HCT116 (cell line): ENCODE data around the gene CCDC192. TPM values are rescaled to one million over a fixed set of nuclear protein-coding genes. Genes with fewer than 3 reads are reported as not detected.

Source experiments
- ATAC-seq: fragments of 200-7000 bp; cut with Tn5 transposase; 2 replicates; pipeline ENCODE4 v1.9.1; 2020; ENCODE audit warnings: mild to moderate bottlenecking, moderate library complexity
- BruUV-seq: library from RNA; stranded (reverse); fragments of 400-500 nt; replicated peaks from 2 replicates; lab custom pipeline; 2021; lab: Mats Ljungman, UMichigan
- CTCF ChIA-PET: fragments of 300-600 bp; sonication (Branson Sonifier 250); formaldehyde crosslinking; loops from one replicate; lab custom pipeline; 2021; ENCODE audit warnings: antibody characterized with exemption; lab: Charles Lee
- POLR2A ChIA-PET: fragments of 300-600, 350-600 bp; sonication (Branson Sonifier 250); formaldehyde crosslinking; loops from one replicate; lab custom pipeline; 2021; ENCODE audit warnings: antibody characterized with exemption; lab: Charles Lee
- RAD21 ChIA-PET, 2 experiments: fragments of 300-600 bp; sonication (Branson Sonifier 250); formaldehyde crosslinking; loops; one replicate each; lab custom pipeline; 2023; ENCODE audit warnings: low total read pairs in 2 of 2; ENCODE audit not compliant: uncharacterized antibody in 2 of 2, unreplicated experiment in 2 of 2, low non-redundant PET in 1 of 2; lab: Charles Lee
- DNase-seq: peaks from one replicate; pipeline ENCODE4 v3.0.0-alpha.2; 2010; ENCODE audit warnings: low read depth, low spot score
- H2AFZ ChIP-seq: fragments of 200-600 bp; shearing (Covaris generic), sonication (generic); 2 replicates; pipeline ENCODE4 v1.6.1; 2017; ENCODE audit warnings: low read depth, mixed run types, mixed read lengths, antibody characterized with exemption, low read length; ENCODE audit not compliant: poor library complexity, severe bottlenecking
- H3K27ac ChIP-seq: 2 replicates; pipeline ENCODE4 v1.5.1; 2012; ENCODE audit warnings: low read depth, low read length
- H3K27me3 ChIP-seq: fragments of 200-600 bp; sonication (generic); 2 replicates; pipeline ENCODE4 v1.6.1; 2016; ENCODE audit warnings: mixed run types, low read length, mixed read lengths; ENCODE audit not compliant: insufficient read depth
- H3K36me3 ChIP-seq, 2 experiments: fragments of 200-500 bp in 1 of 2; fragments of 200-600 bp in 1 of 2; sonication (Bioruptor generic) in 1 of 2; sonication (generic) in 1 of 2; 2 replicates each; pipeline versions ENCODE4 v1.5.1 to v1.6.1; 2014 to 2016; ENCODE audit warnings: low read length in 2 of 2, inconsistent platforms in 1 of 2, mixed read lengths in 1 of 2, mixed run types in 1 of 2; ENCODE audit not compliant: insufficient read depth in 2 of 2, control insufficient read depth in 1 of 2
- H3K4me1 ChIP-seq, 2 experiments: fragments of 200-600 bp in 1 of 2; sonication (generic) in 1 of 2; 2 replicates each; pipeline versions ENCODE4 v1.5.1 to v1.6.1; 2012 to 2017; ENCODE audit warnings: low read length in 2 of 2, inconsistent platforms in 1 of 2, mild to moderate bottlenecking in 1 of 2, mixed read lengths in 1 of 2, mixed run types in 1 of 2, moderate library complexity in 1 of 2; ENCODE audit not compliant: insufficient read depth in 2 of 2, control insufficient read depth in 1 of 2
- H3K4me2 ChIP-seq: fragments of 200-600 bp; sonication (generic); 2 replicates; pipeline ENCODE4 v1.6.1; 2017; ENCODE audit warnings: mixed run types, low read length, mixed read lengths
- H3K4me3 ChIP-seq, 2 experiments: fragments of 200-600 bp in 1 of 2; sonication (generic) in 1 of 2; replicated peaks in 1 of 2; 2 replicates each; pipeline ENCODE4 v1.5.1; 2011 to 2016; ENCODE audit warnings: low read length in 2 of 2, control low read depth in 1 of 2, low read depth in 1 of 2, mild to moderate bottlenecking in 1 of 2, mixed read lengths in 1 of 2, mixed run types in 1 of 2
- H3K79me2 ChIP-seq: fragments of 200-600 bp; sonication (generic); 2 replicates; pipeline ENCODE4 v1.6.1; 2017; ENCODE audit warnings: mild to moderate bottlenecking, mixed run types, low read length, moderate library complexity, mixed read lengths; ENCODE audit not compliant: insufficient read depth
- H3K9ac ChIP-seq: fragments of 200-600 bp; sonication (generic); 2 replicates; pipeline ENCODE4 v1.6.1; 2016; ENCODE audit warnings: low read length, mixed read lengths
- H3K9me2 ChIP-seq: fragments of 200-600 bp; sonication (generic), shearing (Covaris generic); 2 replicates; pipeline ENCODE4 v1.6.1; 2017; ENCODE audit warnings: mixed run types, mild to moderate bottlenecking, moderate library complexity; ENCODE audit not compliant: insufficient read depth
- H3K9me3 ChIP-seq, 2 experiments: fragments of 200-500 bp in 1 of 2; fragments of 200-600 bp in 1 of 2; sonication (Bioruptor generic) in 1 of 2; sonication (generic) in 1 of 2; 2 replicates each; pipeline ENCODE4 v1.6.1; 2014 to 2017; ENCODE audit warnings: low read length in 2 of 2, mixed read lengths in 2 of 2, inconsistent platforms in 1 of 2, low read depth in 1 of 2, mild to moderate bottlenecking in 1 of 2, mixed run types in 1 of 2, moderate library complexity in 1 of 2; ENCODE audit not compliant: control insufficient read depth in 1 of 2, insufficient read depth in 1 of 2
- H4K20me1 ChIP-seq: fragments of 200-600 bp; sonication (generic), shearing (Covaris generic); 2 replicates; pipeline ENCODE4 v1.6.1; 2017; ENCODE audit warnings: mixed run types, mild to moderate bottlenecking, moderate library complexity; ENCODE audit not compliant: insufficient read depth
- CBX3 ChIP-seq: IDR thresholded peaks from 2 replicates; pipeline ENCODE4 v1.6.1; 2012; ENCODE audit warnings: low read depth
- CEBPB ChIP-seq: IDR thresholded peaks from 2 replicates; pipeline ENCODE4 v1.6.1; 2012; ENCODE audit warnings: low read depth
- CTCF ChIP-seq, 3 experiments: fragments of 200-600 bp in 1 of 3; sonication (generic) in 1 of 3; IDR thresholded peaks in 2 of 3; conservative IDR thresholded peaks in 1 of 3; 2 replicates each; pipeline ENCODE4 v1.5.1; 2012 to 2017; ENCODE audit warnings: low read depth in 2 of 3, low read length in 2 of 3, antibody characterized with exemption in 1 of 3, borderline replicate concordance in 1 of 3, control low read depth in 1 of 3, mild to moderate bottlenecking in 1 of 3, mixed read lengths in 1 of 3, mixed run types in 1 of 3, moderate library complexity in 1 of 3; ENCODE audit not compliant: insufficient read depth in 1 of 3
- ELF1 ChIP-seq: IDR thresholded peaks from 2 replicates; pipeline ENCODE4 v1.6.1; 2012; ENCODE audit warnings: low read depth, borderline replicate concordance
- EZH2phosphoT487 ChIP-seq: fragments of 200-600 bp; IDR thresholded peaks from 2 replicates; pipeline ENCODE4 v1.6.1; 2018; ENCODE audit warnings: antibody characterized with exemption, borderline replicate concordance
- FOSL1 ChIP-seq: IDR thresholded peaks from 2 replicates; pipeline ENCODE4 v1.6.1; 2012; ENCODE audit warnings: low read depth
- MAX ChIP-seq: IDR thresholded peaks from 2 replicates; pipeline ENCODE4 v1.6.1; 2012
- POLR2A ChIP-seq: IDR thresholded peaks from 2 replicates; pipeline ENCODE4 v1.7.0; 2011; ENCODE audit warnings: borderline replicate concordance; ENCODE audit not compliant: insufficient read depth, insufficient read length; ENCODE audit errors: extremely low read depth
- POLR2AphosphoS5 ChIP-seq: IDR thresholded peaks from 2 replicates; pipeline ENCODE4 v1.6.1; 2011; ENCODE audit warnings: mild to moderate bottlenecking, low read depth, low read length, moderate library complexity
- RAD21 ChIP-seq: IDR thresholded peaks from 2 replicates; pipeline ENCODE4 v1.6.1; 2012; ENCODE audit warnings: low read depth, mild to moderate bottlenecking
- SIN3A ChIP-seq: IDR thresholded peaks from 2 replicates; pipeline ENCODE4 v1.6.1; 2012; ENCODE audit warnings: low read depth
- SP1 ChIP-seq: IDR thresholded peaks from 2 replicates; pipeline ENCODE4 v1.6.1; 2012; ENCODE audit warnings: low read depth
- SRF ChIP-seq: IDR thresholded peaks from 2 replicates; pipeline ENCODE4 v1.6.1; 2012; ENCODE audit warnings: low read depth
- TCF7L2 ChIP-seq: IDR thresholded peaks from 2 replicates; pipeline ENCODE4 v1.7.0; 2011; ENCODE audit warnings: borderline replicate concordance, inconsistent platforms; ENCODE audit not compliant: insufficient read depth, insufficient read length; ENCODE audit errors: extremely low read depth
- YY1 ChIP-seq: IDR thresholded peaks from 2 replicates; pipeline ENCODE4 v1.6.1; 2011; ENCODE audit warnings: low read length, low read depth, moderate library complexity, mild to moderate bottlenecking; ENCODE audit not compliant: insufficient replicate concordance; ENCODE audit errors: extremely low read depth
- ZBTB33 ChIP-seq: IDR thresholded peaks from 2 replicates; pipeline ENCODE4 v1.6.1; 2011; ENCODE audit warnings: mild to moderate bottlenecking, low read length, moderate library complexity; ENCODE audit not compliant: insufficient replicate concordance; ENCODE audit errors: extremely low read depth
- ZNF274 ChIP-seq: fragments of 200-500 bp; sonication (Bioruptor generic); IDR thresholded peaks from 2 replicates; pipeline ENCODE4 v1.6.1; 2014; ENCODE audit warnings: mild to moderate bottlenecking, low read depth, low read length, inconsistent platforms
- intact Hi-C: fragments of 100-400 bp; cut with micrococcal nuclease; formaldehyde crosslinking; loops from 2 replicates; pipeline ENCODE4 v1.10.0; 2022
- total RNA-seq: library from RNA; stranded (reverse); gene quantifications from one replicate; pipeline ENCODE4 v1.2.1, GENCODE V29; 2021; ENCODE audit not compliant: unreplicated experiment

CCDC192 gene
- total RNA-seq, 1 experiment from 2014 or later = not detected

- BruUV-seq = no TSS peak
- DNase-seq (no peak), ATAC-seq (no peak)
- no peak overlapping the region for H3K4me2 ChIP-seq
- ChIA-PET CTCF (no interaction called here), RAD21 (no interaction called here), POLR2A (no interaction called here)
- no peaks in the 10 kb centered on the region for H3K79me2 ChIP-seq
- no peaks in the 10 kb centered on the region for H4K20me1 ChIP-seq
- H2AFZ ChIP-seq = no peak overlapping the region
- TF ChIP-seq FOSL1 (no peak), POLR2A (no peak), EZH2phosphoT487 (no peak), RAD21 (no peak), TCF7L2 (no peak), MAX (no peak), POLR2AphosphoS5 (no peak), ZNF274 (no peak), SIN3A (no peak), CEBPB (no peak), CTCF (IDR thresholded peaks at IDR 0.05 in 2 of 3, conservative IDR thresholded peaks at IDR 0.05 in 1 of 3; ENCODE audit: borderline replicate concordance in 1 of 3, insufficient read depth in 1 of 3, low read depth in 2 of 3, low read length in 2 of 3) (no peak), ZBTB33 (no peak), SRF (no peak), SP1 (no peak), YY1 (no peak), ELF1 (no peak), CBX3 (no peak)
- intact Hi-C loops = loop anchor here (10.0 kb wide), 1 partner anchor 751 kb away; no protein-coding TSS in a partner anchor
- H3K9ac ChIP-seq = no peak overlapping the region
- H3K27me3 ChIP-seq = no peaks in the 10 kb centered on the region
- no peaks in the 10 kb centered on the region for H3K9me2 ChIP-seq
- no peak overlapping the region for H3K27ac ChIP-seq
- H3K9me3 ChIP-seq = no peaks in the 10 kb centered on the region
- H3K4me3 ChIP-seq = no peak overlapping the region
- H3K36me3 ChIP-seq = no peaks in the 10 kb centered on the region
- no peaks in the 10 kb centered on the region for H3K4me1 ChIP-seq
These were observed 41.0 kb downstream of the CCDC192 start for GRCh38 chr5:127744241-127744640.
